IPS DF 19.7 (cell line): ENCODE measurements around the gene RAB12.
"Not testable (repeated sequence)": the region's sequence is repeated elsewhere in the genome, so short reads cannot be mapped to it uniquely, and the experiment has no call there.

Experiments
- DNase-seq: peaks from one replicate; pipeline ENCODE4 v3.0.0-alpha.2; 2013; ENCODE audit warnings: low read depth, low spot score

The RAB12 gene

GRCh38 chr18:8643326-8643878, 34.2 kb downstream of the RAB12 start:
- no peak for DNase-seq

GRCh38 chr18:8647359-8647758, 38.1 kb downstream of the RAB12 start:
- not testable (repeated sequence) for DNase-seq

- not testable (repeated sequence) for DNase-seq
Observed at GRCh38 chr18:8651478-8652261, 42.4 kb downstream of the RAB12 start.

GRCh38 chr18:8654503-8655451, 45.5 kb downstream of the RAB12 start:
- DNase-seq: no peak

GRCh38 chr18:8656232-8656631, 47.0 kb downstream of the RAB12 start:
- no peak for DNase-seq

- DNase-seq: no peak
Observed at GRCh38 chr18:8657050-8657820, 48.0 kb downstream of the RAB12 start.

GRCh38 chr18:8657873-8658470, 48.7 kb downstream of the RAB12 start:
- no peak for DNase-seq

GRCh38 chr18:8658858-8659485, 49.7 kb downstream of the RAB12 start:
- DNase-seq: no peak

- DNase-seq: no peak
Observed at GRCh38 chr18:8659609-8660242, 50.5 kb downstream of the RAB12 start.

GRCh38 chr18:8660316-8660715, 51.1 kb downstream of the RAB12 start:
- DNase-seq: no peak

- peak; percentile 89 for DNase-seq
Observed at GRCh38 chr18:8661754-8662559, 52.7 kb downstream of the RAB12 start.

- DNase-seq: no peak
Observed at GRCh38 chr18:8662560-8663255, 53.5 kb downstream of the RAB12 start.

- DNase-seq: no peak
Observed at GRCh38 chr18:8667846-8668245, 58.6 kb downstream of the RAB12 start.

- DNase-seq: no peak
Observed at GRCh38 chr18:8668381-8668780, 59.1 kb downstream of the RAB12 start.

GRCh38 chr18:8669571-8669970, 60.3 kb downstream of the RAB12 start:
- DNase-seq: no peak

GRCh38 chr18:8673256-8674209, 64.3 kb downstream of the RAB12 start:
- DNase-seq: no peak

GRCh38 chr18:8675057-8675456, 65.8 kb downstream of the RAB12 start:
- DNase-seq: no peak

GRCh38 chr18:8681196-8681595, 72.0 kb downstream of the RAB12 start:
- DNase-seq: no peak
